Measurements from ENCODE around the gene CXCR6. TPM values are rescaled to one million over a fixed set of nuclear protein-coding genes. Genes with fewer than 3 reads are reported as not detected.

CXCR6 gene
- not detected in 2 replicates for polyA plus RNA-seq

DNA sequence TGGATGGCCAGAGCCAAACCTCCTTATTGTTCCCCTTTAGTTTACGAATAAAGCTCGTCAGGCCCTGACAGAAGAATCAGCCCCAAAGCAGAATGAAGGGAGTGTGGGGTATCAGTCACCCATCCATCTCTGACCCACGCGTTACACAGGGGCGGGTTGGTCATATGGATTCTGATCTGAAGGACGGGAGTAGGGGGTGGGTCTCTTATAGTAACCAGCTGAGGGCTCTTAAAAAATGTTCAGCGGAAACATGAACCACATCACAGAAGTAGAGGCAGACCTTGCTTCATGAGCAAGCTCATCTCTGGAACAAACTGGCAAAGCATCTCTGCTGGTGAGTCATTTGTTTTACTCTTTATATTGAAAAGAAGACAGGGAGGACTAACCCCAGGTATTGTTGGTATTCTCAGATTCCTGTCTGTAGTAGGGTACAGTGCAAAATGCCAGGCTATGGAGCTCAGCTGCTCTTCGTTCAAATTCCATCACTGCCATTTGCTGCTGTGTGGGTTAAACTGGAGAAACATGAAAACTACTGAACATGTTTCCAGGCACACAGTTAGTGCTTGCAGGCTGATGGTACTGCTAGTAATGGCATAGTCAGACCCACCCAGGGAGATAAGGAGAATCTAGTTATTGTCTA lies at the start of gene CXCR6:
Gene CXCR6, plus strand, starts transcription at position 258 of the 640 bp plus-strand sequence. CDS start 3,018 bp downstream, outside the sequence.

GRCh38 chr3:45995236-45996192 lies 52.2 kb downstream of the CXCR6 start, which contains the start of gene FYCO1:
FYCO1 (minus strand) TSS chr3:45995824; CDS start chr3:45984910, 10,914 bp downstream.

Other genes with a start within 250 kb of the CXCR6 start
- not detected in 2 replicates for gene SLC6A20, start 146.9 kb upstream of the CXCR6 start, polyA plus RNA-seq
- gene LZTFL1, start 101.3 kb upstream of the CXCR6 start, polyA plus RNA-seq: 15.8 and 23.6 TPM in 2 replicates
- gene CCR9, start 56.9 kb upstream of the CXCR6 start, polyA plus RNA-seq: not detected in 2 replicates
- 0.22 and 0.31 TPM in 2 replicates for gene FYCO1, start 52.4 kb downstream of the CXCR6 start, polyA plus RNA-seq
- gene XCR1, start 84.0 kb downstream of the CXCR6 start, polyA plus RNA-seq: not detected in 2 replicates